SJCRH30 (cell line): ENCODE data around the gene GFOD1. TPM values are rescaled to one million over a fixed set of nuclear protein-coding genes. Genes with fewer than 3 reads are reported as not detected.

Experiments
- DNase-seq, 2 experiments: peaks; one replicate each; pipeline ENCODE4 v3.0.0-alpha.2; 2015 to 2020
- H3K27ac ChIP-seq: fragments of 250-450 bp; sonication (Bioruptor Pico); 2 replicates; pipeline ENCODE4 v1.5.1; 2020; ENCODE audit warnings: mild to moderate bottlenecking, moderate library complexity
- H3K27me3 ChIP-seq: fragments of 250-450 bp; sonication (Bioruptor Pico); 2 replicates; pipeline ENCODE4 v1.5.1; 2020; ENCODE audit warnings: mild to moderate bottlenecking, moderate library complexity
- H3K36me3 ChIP-seq: fragments of 250-450 bp; sonication (Bioruptor Pico); 2 replicates; pipeline ENCODE4 v1.5.1; 2020; ENCODE audit warnings: mild to moderate bottlenecking, moderate library complexity
- H3K4me1 ChIP-seq: fragments of 250-450 bp; sonication (Bioruptor Pico); 2 replicates; pipeline ENCODE4 v1.5.1; 2020; ENCODE audit warnings: mild to moderate bottlenecking, moderate library complexity
- H3K4me3 ChIP-seq: fragments of 250-450 bp; sonication (Bioruptor Pico); 2 replicates; pipeline ENCODE4 v1.5.1; 2020; ENCODE audit warnings: mild to moderate bottlenecking, moderate library complexity
- H3K9me3 ChIP-seq: fragments of 250-450 bp; sonication (Bioruptor Pico); replicated peaks from 2 replicates; pipeline ENCODE4 v1.5.1; 2020; ENCODE audit warnings: mild to moderate bottlenecking, moderate library complexity
- total RNA-seq: library from RNA; depleted of rRNA; stranded (reverse); fragments of >200 nt; shearing (Covaris generic); gene quantifications from 2 replicates; pipeline ENCODE4 v1.2.3, GENCODE V29; 2014

Gene GFOD1
- total RNA-seq, 1 experiment from 2014 or later, result 2.9 TPM

- Histone ChIP-seq H3K27ac (no peak overlapping the region), H3K4me1 (no peaks in the 10 kb centered on the region), H3K36me3 (no peaks in the 10 kb centered on the region), H3K9me3 (no peaks in the 10 kb centered on the region), H3K27me3 (no peaks in the 10 kb centered on the region), H3K4me3 (no peak overlapping the region)
- DNase-seq, result no peak
These were observed 74.5 kb downstream of the GFOD1 start for GRCh38 chr6:13412639-13413465.

- Histone ChIP-seq H3K9me3 (no peaks in the 10 kb centered on the region), H3K4me1 (no peaks in the 10 kb centered on the region), H3K27ac (no peak overlapping the region), H3K27me3 (no peaks in the 10 kb centered on the region), H3K4me3 (no peak overlapping the region), H3K36me3 (no peaks in the 10 kb centered on the region)
- no peak for DNase-seq
These were observed 75.2 kb downstream of the GFOD1 start for GRCh38 chr6:13412211-13412610.

GRCh38 chr6:13411484-13411883 lies 75.9 kb downstream of the GFOD1 start:
- H3K27me3 ChIP-seq, result no peaks in the 10 kb centered on the region
- no peak overlapping the region for H3K27ac ChIP-seq
- no peak for DNase-seq

GRCh38 chr6:13409991-13410390 lies 77.4 kb downstream of the GFOD1 start:
- Histone ChIP-seq H3K27me3 (no peaks in the 10 kb centered on the region), H3K9me3 (no peaks in the 10 kb centered on the region), H3K36me3 (no peaks in the 10 kb centered on the region), H3K4me3 (no peak overlapping the region), H3K27ac (no peak overlapping the region), H3K4me1 (no peaks in the 10 kb centered on the region)
- no peak for DNase-seq

More at GRCh38 chr6:13411484-13411883, 75.9 kb downstream of the GFOD1 start:
- H3K4me3 ChIP-seq, result no peak overlapping the region
- H3K9me3 ChIP-seq, result no peaks in the 10 kb centered on the region
- no peaks in the 10 kb centered on the region for H3K4me1 ChIP-seq
- H3K36me3 ChIP-seq, result no peaks in the 10 kb centered on the region

- H3K9me3 ChIP-seq, result no peaks in the 10 kb centered on the region
- no peak overlapping the region for H3K4me3 ChIP-seq
- no peak for DNase-seq
- H3K4me1 ChIP-seq, result no peaks in the 10 kb centered on the region
- no peak overlapping the region for H3K27ac ChIP-seq
- no peaks in the 10 kb centered on the region for H3K27me3 ChIP-seq
- no peaks in the 10 kb centered on the region for H3K36me3 ChIP-seq
These were observed 79.4 kb downstream of the GFOD1 start for GRCh38 chr6:13407709-13408695.

GRCh38 chr6:13407368-13407708 lies 80.1 kb downstream of the GFOD1 start:
- Histone ChIP-seq H3K27me3 (no peaks in the 10 kb centered on the region), H3K27ac (no peak overlapping the region), H3K9me3 (no peaks in the 10 kb centered on the region), H3K36me3 (no peaks in the 10 kb centered on the region), H3K4me1 (no peaks in the 10 kb centered on the region), H3K4me3 (no peak overlapping the region)
- DNase-seq, result no peak

- H3K27ac ChIP-seq, result no peak overlapping the region
These were observed 80.6 kb downstream of the GFOD1 start for GRCh38 chr6:13406781-13407180.

GRCh38 chr6:13405961-13406477 lies 81.4 kb downstream of the GFOD1 start:
- Histone ChIP-seq H3K27me3 (no peaks in the 10 kb centered on the region), H3K4me1 (no peaks in the 10 kb centered on the region), H3K27ac (no peak overlapping the region), H3K36me3 (no peaks in the 10 kb centered on the region), H3K4me3 (no peak overlapping the region), H3K9me3 (no peaks in the 10 kb centered on the region)
- no peak for DNase-seq

More at GRCh38 chr6:13406781-13407180, 80.6 kb downstream of the GFOD1 start:
- Histone ChIP-seq H3K4me1 (no peaks in the 10 kb centered on the region), H3K9me3 (no peaks in the 10 kb centered on the region), H3K27me3 (no peaks in the 10 kb centered on the region), H3K4me3 (no peak overlapping the region), H3K36me3 (no peaks in the 10 kb centered on the region)
- DNase-seq, result no peak

- no peaks in the 10 kb centered on the region for H3K9me3 ChIP-seq
- H3K4me3 ChIP-seq, result no peak overlapping the region
- no peak overlapping the region for H3K27ac ChIP-seq
- DNase-seq, result no peak
- no peaks in the 10 kb centered on the region for H3K27me3 ChIP-seq
- H3K36me3 ChIP-seq, result no peaks in the 10 kb centered on the region
- H3K4me1 ChIP-seq, result no peaks in the 10 kb centered on the region
These were observed 82.5 kb downstream of the GFOD1 start for GRCh38 chr6:13404892-13405254.

- H3K4me1 ChIP-seq, result no peaks in the 10 kb centered on the region
- H3K27ac ChIP-seq, result no peak overlapping the region
- H3K9me3 ChIP-seq, result no peaks in the 10 kb centered on the region
- H3K36me3 ChIP-seq, result no peaks in the 10 kb centered on the region
- no peak for DNase-seq
- no peak overlapping the region for H3K4me3 ChIP-seq
- H3K27me3 ChIP-seq, result no peaks in the 10 kb centered on the region
These were observed 83.0 kb downstream of the GFOD1 start for GRCh38 chr6:13404228-13404891.

GRCh38 chr6:13402711-13403110 lies 84.7 kb downstream of the GFOD1 start:
- no peak overlapping the region for H3K4me3 ChIP-seq
- no peak for DNase-seq
- no peaks in the 10 kb centered on the region for H3K27me3 ChIP-seq
- H3K9me3 ChIP-seq, result no peaks in the 10 kb centered on the region
- H3K4me1 ChIP-seq, result no peaks in the 10 kb centered on the region
- no peak overlapping the region for H3K27ac ChIP-seq
- no peaks in the 10 kb centered on the region for H3K36me3 ChIP-seq

GRCh38 chr6:13400772-13401171 lies 86.6 kb downstream of the GFOD1 start:
- no peak for DNase-seq
- Histone ChIP-seq H3K9me3 (no peaks in the 10 kb centered on the region), H3K4me3 (no peak overlapping the region), H3K4me1 (no peaks in the 10 kb centered on the region), H3K36me3 (no peaks in the 10 kb centered on the region), H3K27ac (no peak overlapping the region), H3K27me3 (no peaks in the 10 kb centered on the region)

- Histone ChIP-seq H3K4me1 (no peaks in the 10 kb centered on the region; the same call in 1 of the 2 replicates), H3K27ac (no peak overlapping the region), H3K36me3 (no peaks in the 10 kb centered on the region), H3K27me3 (no peaks in the 10 kb centered on the region), H3K9me3 (no peaks in the 10 kb centered on the region), H3K4me3 (no peak overlapping the region)
- DNase-seq, result no peak
These were observed 88.9 kb downstream of the GFOD1 start for GRCh38 chr6:13398421-13398994.

- no peak overlapping the region for H3K4me3 ChIP-seq
- H3K27ac ChIP-seq, result no peak overlapping the region
These were observed 89.4 kb downstream of the GFOD1 start for GRCh38 chr6:13398069-13398381.

More at GRCh38 chr6:13398069-13398381, 89.4 kb downstream of the GFOD1 start:
- no peaks in the 10 kb centered on the region for H3K9me3 ChIP-seq
- H3K4me1 ChIP-seq, result no peaks in the 10 kb centered on the region; the same call in 1 of the 2 replicates
- no peak for DNase-seq
- H3K36me3 ChIP-seq, result no peaks in the 10 kb centered on the region
- H3K27me3 ChIP-seq, result no peaks in the 10 kb centered on the region
